A673 (cell line): ENCODE results near the gene MS4A7.

Source experiments
- EZH2 ChIP-seq: fragments of 200-600 bp; sonication (generic); IDR thresholded peaks from 2 replicates; pipeline ENCODE4 v1.6.1; 2017; ENCODE audit warnings: borderline replicate concordance, low read depth, mild to moderate bottlenecking, mixed read lengths, antibody characterized with exemption, low read length; ENCODE audit not compliant: poor library complexity, severe bottlenecking
- TF ChIP-seq, protein P1 (sequence below): fragments of 300-800, 200-600 bp; sonication (generic); conservative IDR thresholded peaks from 2 replicates; pipeline ENCODE4 v1.5.1; 2017; ENCODE audit warnings: low read depth, mild to moderate bottlenecking, antibody characterized with exemption, low read length, moderate library complexity, mixed read lengths

DNA sequence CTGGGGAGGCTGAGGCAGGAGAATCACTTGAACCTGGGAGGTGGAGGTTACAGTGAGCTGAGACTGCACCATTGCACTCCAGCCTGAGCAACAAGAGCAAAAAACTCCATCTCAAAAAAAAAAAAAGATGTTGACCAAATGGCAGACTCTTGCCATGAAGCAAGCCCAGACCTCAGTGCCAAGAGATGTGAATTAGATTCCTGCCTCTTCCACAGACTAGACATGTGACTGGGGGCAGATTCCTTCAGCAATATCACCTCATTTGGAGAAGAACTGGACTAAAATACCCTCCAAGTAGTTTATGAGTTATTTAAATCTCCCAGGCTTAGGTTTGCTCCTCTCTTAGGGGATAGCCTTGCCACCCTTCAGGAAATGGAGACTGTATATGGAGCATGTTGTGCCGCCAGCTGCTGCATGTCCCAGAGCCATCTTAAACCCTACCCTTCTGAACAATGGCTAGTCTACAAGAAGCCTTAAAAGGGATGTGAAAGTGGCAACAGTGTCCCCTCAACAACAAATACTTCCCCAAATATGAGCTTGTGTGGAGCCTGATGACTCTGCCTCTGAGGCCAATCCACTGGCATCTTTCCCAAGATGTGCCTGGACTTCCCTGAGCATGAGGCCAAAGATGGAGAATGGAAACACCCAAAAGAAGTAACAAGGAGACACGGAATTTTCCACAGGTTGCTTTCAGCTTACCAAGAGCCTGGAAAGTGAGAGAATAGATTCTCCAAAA, 763 bp upstream of the MS4A7 start:
- TF ChIP-seq, protein P1, sequence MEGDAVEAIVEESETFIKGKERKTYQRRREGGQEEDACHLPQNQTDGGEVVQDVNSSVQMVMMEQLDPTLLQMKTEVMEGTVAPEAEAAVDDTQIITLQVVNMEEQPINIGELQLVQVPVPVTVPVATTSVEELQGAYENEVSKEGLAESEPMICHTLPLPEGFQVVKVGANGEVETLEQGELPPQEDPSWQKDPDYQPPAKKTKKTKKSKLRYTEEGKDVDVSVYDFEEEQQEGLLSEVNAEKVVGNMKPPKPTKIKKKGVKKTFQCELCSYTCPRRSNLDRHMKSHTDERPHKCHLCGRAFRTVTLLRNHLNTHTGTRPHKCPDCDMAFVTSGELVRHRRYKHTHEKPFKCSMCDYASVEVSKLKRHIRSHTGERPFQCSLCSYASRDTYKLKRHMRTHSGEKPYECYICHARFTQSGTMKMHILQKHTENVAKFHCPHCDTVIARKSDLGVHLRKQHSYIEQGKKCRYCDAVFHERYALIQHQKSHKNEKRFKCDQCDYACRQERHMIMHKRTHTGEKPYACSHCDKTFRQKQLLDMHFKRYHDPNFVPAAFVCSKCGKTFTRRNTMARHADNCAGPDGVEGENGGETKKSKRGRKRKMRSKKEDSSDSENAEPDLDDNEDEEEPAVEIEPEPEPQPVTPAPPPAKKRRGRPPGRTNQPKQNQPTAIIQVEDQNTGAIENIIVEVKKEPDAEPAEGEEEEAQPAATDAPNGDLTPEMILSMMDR, result no peak
- TF ChIP-seq EZH2, result no peak
